ENCODE measurements around the gene SHROOM3. TPM values are rescaled to one million over a fixed set of nuclear protein-coding genes. Genes with fewer than 3 reads are reported as not detected.

SHROOM3 gene
- total RNA-seq, 4 donors from 2014 or later, result 52.0 to 444 (median 364) TPM

DNA sequence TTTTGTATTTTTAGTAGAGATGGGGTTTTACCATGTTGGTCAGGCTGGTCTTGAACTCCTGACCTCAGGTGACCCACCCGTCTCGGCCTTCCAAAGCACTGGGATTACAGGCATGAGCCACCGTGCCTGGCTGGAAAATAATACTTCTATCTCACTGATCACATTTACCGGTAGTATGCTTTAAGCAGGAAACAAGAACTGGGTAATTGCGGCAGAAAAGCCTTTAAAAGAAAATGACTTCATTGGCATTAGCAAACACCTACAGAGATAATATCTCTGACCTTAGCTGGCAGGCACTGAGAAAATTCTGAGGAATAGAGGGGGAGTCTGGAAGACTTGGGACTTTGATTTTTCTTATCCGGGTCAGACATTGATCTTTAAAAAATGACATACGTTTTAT lies 78.5 kb downstream of the SHROOM3 start:
- DNase-seq, result no peak
- TF ChIP-seq POLR2A (IDR thresholded peaks at IDR 0.05), result no peak
- TF ChIP-seq, protein P1, sequence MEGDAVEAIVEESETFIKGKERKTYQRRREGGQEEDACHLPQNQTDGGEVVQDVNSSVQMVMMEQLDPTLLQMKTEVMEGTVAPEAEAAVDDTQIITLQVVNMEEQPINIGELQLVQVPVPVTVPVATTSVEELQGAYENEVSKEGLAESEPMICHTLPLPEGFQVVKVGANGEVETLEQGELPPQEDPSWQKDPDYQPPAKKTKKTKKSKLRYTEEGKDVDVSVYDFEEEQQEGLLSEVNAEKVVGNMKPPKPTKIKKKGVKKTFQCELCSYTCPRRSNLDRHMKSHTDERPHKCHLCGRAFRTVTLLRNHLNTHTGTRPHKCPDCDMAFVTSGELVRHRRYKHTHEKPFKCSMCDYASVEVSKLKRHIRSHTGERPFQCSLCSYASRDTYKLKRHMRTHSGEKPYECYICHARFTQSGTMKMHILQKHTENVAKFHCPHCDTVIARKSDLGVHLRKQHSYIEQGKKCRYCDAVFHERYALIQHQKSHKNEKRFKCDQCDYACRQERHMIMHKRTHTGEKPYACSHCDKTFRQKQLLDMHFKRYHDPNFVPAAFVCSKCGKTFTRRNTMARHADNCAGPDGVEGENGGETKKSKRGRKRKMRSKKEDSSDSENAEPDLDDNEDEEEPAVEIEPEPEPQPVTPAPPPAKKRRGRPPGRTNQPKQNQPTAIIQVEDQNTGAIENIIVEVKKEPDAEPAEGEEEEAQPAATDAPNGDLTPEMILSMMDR (IDR thresholded peaks at IDR 0.05), result no peak
- Histone ChIP-seq H3K9me3 (no peaks in the 10 kb centered on the region), H3K4me3 (no peak overlapping the region), H3K27me3 (no peaks in the 10 kb centered on the region), H3K36me3 (no peaks in the 10 kb centered on the region), H3K4me1 (peaks cover 0 to 10% (median 0%) of the 10 kb centered on the region in 4 donors), H3K27ac (no peak overlapping the region)

- Histone ChIP-seq H3K4me1 (peaks cover 0 to 10% (median 0%) of the 10 kb centered on the region in 4 donors), H3K4me3 (no peak overlapping the region), H3K27ac (no peak overlapping the region), H3K27me3 (no peaks in the 10 kb centered on the region), H3K9me3 (no peaks in the 10 kb centered on the region), H3K36me3 (no peaks in the 10 kb centered on the region)
- TF ChIP-seq, protein P1 (IDR thresholded peaks at IDR 0.05), result no peak
- TF ChIP-seq POLR2A (IDR thresholded peaks at IDR 0.05), result no peak
- no peak for DNase-seq
Observed at GRCh38 chr4:76514087-76514486, 79.1 kb downstream of the SHROOM3 start.

DNA sequence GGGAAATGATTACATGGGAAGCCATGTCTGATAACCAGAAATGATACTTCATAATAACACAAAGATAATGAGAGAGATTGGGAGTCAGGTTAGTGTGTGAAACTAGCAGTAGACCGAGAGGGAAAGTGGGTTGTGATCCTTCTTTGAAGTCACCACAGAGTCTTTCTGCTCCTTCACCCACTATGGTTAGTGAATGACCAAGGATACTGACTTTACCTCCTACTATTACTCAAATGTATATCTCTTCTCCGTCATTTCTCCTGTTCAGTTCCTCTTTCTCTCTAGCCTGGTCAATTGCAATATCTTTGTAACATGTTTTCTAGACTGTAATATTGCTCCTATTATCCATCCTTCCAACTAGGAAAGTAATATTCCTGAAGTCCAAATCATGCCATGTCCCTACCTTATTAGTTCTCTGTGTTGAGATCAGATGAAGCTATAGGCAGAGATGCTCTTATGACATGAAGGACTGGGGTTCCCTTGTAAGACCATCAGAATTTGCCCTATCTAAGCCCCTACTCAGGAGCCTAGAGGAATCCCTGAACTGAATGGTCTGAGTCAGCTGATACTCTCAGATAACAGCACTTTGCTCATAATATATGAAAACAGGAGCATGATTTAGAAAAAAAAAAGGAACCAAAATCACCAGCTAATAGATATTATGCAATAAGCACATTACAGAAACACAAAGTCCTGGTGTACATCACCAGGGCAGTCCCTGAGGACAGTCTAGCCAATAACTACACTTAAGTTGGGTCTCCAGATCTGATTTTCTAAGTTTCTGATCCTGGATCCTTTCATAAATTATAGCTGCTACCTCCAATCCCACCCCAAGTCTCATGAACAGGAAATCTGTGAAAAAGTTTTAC lies 81.2 kb downstream of the SHROOM3 start:
- no peak for DNase-seq
- no peak for TF ChIP-seq POLR2A (IDR thresholded peaks at IDR 0.05)
- TF ChIP-seq, protein P1 (IDR thresholded peaks at IDR 0.05), result no peak
- peaks cover 0 to 10% (median 0%) of the 10 kb centered on the region in 4 donors for H3K4me1 ChIP-seq
- H3K27ac ChIP-seq, result no peak overlapping the region
- H3K4me3 ChIP-seq, result no peak overlapping the region
- H3K36me3 ChIP-seq, result no peaks in the 10 kb centered on the region
- no peaks in the 10 kb centered on the region for H3K9me3 ChIP-seq
- H3K27me3 ChIP-seq, result no peaks in the 10 kb centered on the region

GRCh38 chr4:76518241-76518640 lies 83.2 kb downstream of the SHROOM3 start:
- TF ChIP-seq, protein P1 (IDR thresholded peaks at IDR 0.05), result no peak
- TF ChIP-seq POLR2A (IDR thresholded peaks at IDR 0.05), result no peak
- Histone ChIP-seq H3K27me3 (no peaks in the 10 kb centered on the region), H3K4me3 (no peak overlapping the region), H3K4me1 (no peaks in the 10 kb centered on the region), H3K9me3 (no peaks in the 10 kb centered on the region), H3K36me3 (no peaks in the 10 kb centered on the region), H3K27ac (no peak overlapping the region)
- no peak for DNase-seq

GRCh38 chr4:76523593-76523992 lies 88.6 kb downstream of the SHROOM3 start:
- no peak for DNase-seq
- peaks cover 0 to 13% (median 0%) of the 10 kb centered on the region in 4 donors for H3K4me1 ChIP-seq
- H3K27ac ChIP-seq, result no peak overlapping the region
- H3K4me3 ChIP-seq, result no peak overlapping the region
- no peak for TF ChIP-seq POLR2A (IDR thresholded peaks at IDR 0.05)
- TF ChIP-seq, protein P1 (IDR thresholded peaks at IDR 0.05), result no peak
- no peaks in the 10 kb centered on the region for H3K9me3 ChIP-seq
- no peaks in the 10 kb centered on the region for H3K27me3 ChIP-seq
- no peaks in the 10 kb centered on the region for H3K36me3 ChIP-seq

Data from Peyer's patch (tissue), 4 donors.